ENCODE results near the gene MRPS12. TPM values are rescaled to one million over a fixed set of nuclear protein-coding genes. Genes with fewer than 3 reads are reported as not detected.

The MRPS12 gene
- total RNA-seq, 1 donor from 2014 or later = 60.4 TPM

DNA sequence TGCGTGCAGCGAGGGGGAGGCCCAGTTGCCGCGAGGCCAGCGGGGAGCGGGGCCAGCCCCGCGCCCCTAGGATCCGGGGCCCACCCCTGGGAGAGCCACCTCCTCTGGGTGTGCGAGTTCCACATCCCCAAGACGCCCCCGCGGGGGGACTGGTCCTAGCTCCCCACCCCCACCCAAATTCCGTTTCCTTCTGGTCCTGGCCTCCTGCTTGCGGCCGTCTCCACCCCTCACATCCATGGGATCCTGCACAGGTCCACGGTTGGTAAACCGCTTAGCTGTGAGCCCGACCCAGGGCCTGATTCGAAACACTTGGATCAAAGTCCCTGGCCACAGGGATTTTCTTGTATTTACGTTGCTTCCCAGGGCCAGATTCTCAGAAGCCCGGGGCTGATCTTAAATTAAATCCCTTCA is 45.1 kb downstream of the MRPS12 start:
- peak; percentile 35 for ATAC-seq

DNA sequence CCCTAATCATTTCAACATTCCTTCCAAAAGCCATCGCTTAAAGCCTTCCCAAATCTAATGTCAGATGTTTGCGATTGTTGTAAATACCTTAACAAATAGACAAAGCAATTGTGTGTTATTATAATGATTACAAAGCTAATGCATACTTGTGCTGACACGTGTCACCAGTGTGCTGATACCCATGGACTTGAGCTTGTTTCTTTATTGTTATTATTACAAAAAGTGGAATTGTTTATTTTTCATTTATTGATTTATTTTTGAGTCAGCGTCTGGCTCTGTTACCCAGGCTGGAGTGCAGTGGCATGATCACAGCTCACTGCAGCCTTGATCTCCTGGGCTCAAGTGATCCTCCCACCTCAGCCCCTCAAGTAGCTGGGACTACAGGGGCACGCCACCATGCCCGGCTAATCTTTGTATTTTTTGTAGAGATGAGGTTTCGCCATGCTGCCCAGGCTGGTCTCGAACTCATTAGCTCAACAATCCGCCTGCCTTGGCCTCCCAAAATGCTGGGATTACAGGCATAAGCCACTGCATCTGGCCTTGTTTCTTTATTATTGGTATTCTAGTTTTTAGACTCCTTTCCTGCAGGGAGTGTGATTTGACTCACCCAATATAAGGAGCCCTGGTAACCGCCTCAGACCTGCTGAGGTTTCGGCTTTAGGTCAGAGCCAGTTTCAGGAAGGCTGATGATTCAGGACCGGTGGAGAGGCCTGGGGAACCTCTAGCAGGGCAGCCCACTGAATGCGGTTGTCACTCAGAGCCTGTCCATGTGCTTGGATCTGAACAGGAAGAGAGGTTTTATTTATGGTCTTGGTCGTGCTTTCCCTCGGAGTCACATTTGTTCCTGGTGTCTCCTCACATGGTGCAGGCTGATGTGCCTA is 46.9 kb downstream of the MRPS12 start:
- ATAC-seq = peak; percentile 67

DNA sequence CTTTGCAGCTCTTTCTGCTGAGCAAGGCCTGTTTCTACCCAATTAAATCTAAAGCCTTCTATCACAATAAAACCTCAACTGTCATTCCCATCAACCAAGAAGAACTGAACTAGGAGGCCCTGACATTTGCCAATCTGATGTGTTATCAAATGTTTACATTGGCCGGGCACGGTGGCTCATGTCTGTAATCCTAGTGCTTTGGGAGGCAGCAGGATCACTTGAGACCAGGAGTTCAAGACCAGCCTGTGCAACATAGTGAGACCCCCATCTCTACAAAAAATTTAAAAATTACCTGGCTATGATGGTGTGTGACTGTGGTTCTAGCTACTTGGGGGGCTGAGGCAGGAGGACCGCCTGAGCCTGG is 47.6 kb downstream of the MRPS12 start:
- ATAC-seq = no peak

DNA sequence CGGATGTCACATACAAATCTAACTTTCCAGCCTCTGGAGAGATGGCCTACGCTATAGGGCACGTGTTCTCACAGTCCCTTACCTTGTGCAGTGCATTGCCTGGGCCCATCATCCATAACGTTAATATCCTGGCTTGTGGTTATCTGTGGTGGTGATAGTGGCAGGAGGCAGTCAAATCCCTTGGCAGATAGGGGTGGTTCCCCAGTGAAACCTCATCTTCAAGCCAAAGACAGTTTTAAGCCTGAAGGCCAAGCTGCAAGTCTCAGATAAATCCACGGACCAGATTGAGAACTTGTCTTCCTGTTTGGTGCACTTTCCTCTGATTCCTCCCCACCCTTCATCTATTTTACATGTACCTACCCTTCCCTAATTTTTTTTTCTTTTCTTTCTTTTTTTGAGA is 49.1 kb downstream of the MRPS12 start:
- no peak for ATAC-seq

DNA sequence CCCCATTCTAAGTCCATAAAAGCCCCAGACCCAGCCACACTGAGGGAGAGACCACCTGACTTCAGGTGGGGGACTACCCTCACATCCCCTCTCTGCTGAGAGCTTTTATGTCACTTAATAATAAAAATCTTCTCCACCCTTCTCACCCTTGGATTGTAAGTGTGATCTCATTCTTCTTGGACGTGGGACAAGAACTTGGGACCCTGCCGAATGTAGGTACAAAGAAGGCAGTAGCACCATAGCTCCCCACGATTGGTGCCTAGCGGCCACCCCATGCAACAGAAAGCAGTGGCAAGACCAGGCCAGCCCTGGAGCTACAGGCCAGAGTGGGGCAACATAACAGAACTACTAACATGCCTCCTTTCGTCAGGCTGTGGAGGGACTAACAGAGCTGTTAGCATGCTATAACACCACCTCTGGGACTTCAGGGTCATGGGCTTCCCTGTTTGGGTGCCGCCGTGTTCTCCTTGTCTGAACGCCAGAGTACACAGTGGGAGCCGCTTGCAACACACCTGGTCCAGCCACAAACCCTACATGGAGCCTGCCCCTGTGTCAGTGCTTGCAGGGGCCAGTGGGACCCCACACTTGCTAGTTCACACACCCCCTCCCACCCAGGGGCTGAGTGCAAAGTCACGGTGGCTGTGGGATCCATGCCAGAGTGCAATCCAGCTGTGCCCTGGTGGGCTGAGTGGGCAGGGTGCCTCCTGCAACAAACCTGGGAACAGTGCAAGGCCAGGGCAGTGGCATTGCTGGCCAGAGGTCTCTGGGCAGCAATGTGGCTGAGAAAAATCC is 50.0 kb downstream of the MRPS12 start:
- no peak for ATAC-seq

Other genes with a start within 250 kb of the MRPS12 start
- gene CAPN12, start 186.5 kb upstream of the MRPS12 start, total RNA-seq = 2.2 TPM
- 684 TPM for gene LGALS7, start 157.4 kb upstream of the MRPS12 start, total RNA-seq
- 886 TPM for gene LGALS7B, start 141.7 kb upstream of the MRPS12 start, total RNA-seq
- gene LGALS4, start 118.0 kb upstream of the MRPS12 start, total RNA-seq = 0.40 TPM
- 182 TPM for gene ECH1, start 99.2 kb upstream of the MRPS12 start, total RNA-seq
- 236 TPM for gene HNRNPL, start 81.0 kb upstream of the MRPS12 start, total RNA-seq
- gene RINL, start 52.7 kb upstream of the MRPS12 start, total RNA-seq = 7.6 TPM
- gene SIRT2, start 31.3 kb upstream of the MRPS12 start, total RNA-seq = 40.3 TPM
- gene NFKBIB, start 31.0 kb upstream of the MRPS12 start, total RNA-seq = 21.4 TPM
- 1.4 TPM for gene CCER2, start 18.8 kb upstream of the MRPS12 start, total RNA-seq
- 24.1 TPM for gene SARS2, start 181 bp upstream of the MRPS12 start, total RNA-seq
- 4.7 TPM for gene FBXO17, start 44.8 kb downstream of the MRPS12 start, total RNA-seq
- 41.9 TPM for gene FBXO27, start 101.6 kb downstream of the MRPS12 start, total RNA-seq
- gene ACP7, start 153.4 kb downstream of the MRPS12 start, total RNA-seq = 0.32 TPM
- gene PAK4, start 194.8 kb downstream of the MRPS12 start, total RNA-seq = 40.8 TPM

Data from esophagus mucosa (tissue), 1 donor.